ENCODE data around the gene SYTL5.

SYTL5 gene

GRCh38 chrX:38079463-38079862 lies 73.1 kb downstream of the SYTL5 start:
- no peak overlapping the region for H3K4ac ChIP-seq (ENCODE audit: low read depth, low read length)
- H4K91ac ChIP-seq (ENCODE audit: low read depth, low read length), result no peak overlapping the region
- no peak overlapping the region for H3K9ac ChIP-seq (ENCODE audit: low read length)
- no peak overlapping the region for H2AK5ac ChIP-seq (ENCODE audit: low read length)
- H2BK120ac ChIP-seq (ENCODE audit: insufficient read depth, low read length, poor library complexity), result no peak overlapping the region
- no peak overlapping the region for H3K4me2 ChIP-seq (ENCODE audit: low read length)
- H3K23ac ChIP-seq (ENCODE audit: low read length), result no peak overlapping the region
- DNase-seq, result no peak
- H3K36me3 ChIP-seq (ENCODE audit: control insufficient read depth in 1 of 2, insufficient read depth in 2 of 2, low read length in 2 of 2), result no peaks in the 10 kb centered on the region
- no peak overlapping the region for H4K12ac ChIP-seq (ENCODE audit: low read depth, low read length)
- no peak overlapping the region for H4K8ac ChIP-seq (ENCODE audit: low read depth, low read length)
- no peak overlapping the region for H2BK5ac ChIP-seq (ENCODE audit: low read depth, low read length, poor library complexity)
- no peak overlapping the region for H2AFZ ChIP-seq (ENCODE audit: insufficient read depth, low read length, poor library complexity)
- no peak overlapping the region for H3K4me3 ChIP-seq (ENCODE audit: low read depth, low read length)
- no peaks in the 10 kb centered on the region for H3K4me1 ChIP-seq (ENCODE audit: control insufficient read depth in 1 of 2, insufficient read depth in 2 of 2, low read length in 2 of 2)
- no peak overlapping the region for H3K18ac ChIP-seq (ENCODE audit: low read length)
- no peaks in the 10 kb centered on the region for H3K79me2 ChIP-seq (ENCODE audit: control insufficient read depth, insufficient read depth, low read length, poor library complexity)
- H3K14ac ChIP-seq (ENCODE audit: low read length), result no peak overlapping the region
- H2BK12ac ChIP-seq (ENCODE audit: low read length), result no peak overlapping the region
- H3K27me3 ChIP-seq (ENCODE audit: insufficient read depth, low read length), result no peaks in the 10 kb centered on the region
- no peak overlapping the region for H3K27ac ChIP-seq (ENCODE audit: low read depth, low read length)
- no peaks in the 10 kb centered on the region for H3K9me3 ChIP-seq (ENCODE audit: insufficient read depth, low read depth, low read length)
- no peaks in the 10 kb centered on the region for H3K79me1 ChIP-seq (ENCODE audit: low read length)

GRCh38 chrX:38080808-38081207 lies 74.5 kb downstream of the SYTL5 start:
- Histone ChIP-seq H3K14ac (ENCODE audit: low read length) (no peak overlapping the region), H4K12ac (ENCODE audit: low read depth, low read length) (no peak overlapping the region), H2BK5ac (ENCODE audit: low read depth, low read length, poor library complexity) (no peak overlapping the region), H3K4me1 (ENCODE audit: control insufficient read depth in 1 of 2, insufficient read depth in 2 of 2, low read length in 2 of 2) (no peaks in the 10 kb centered on the region), H3K27me3 (ENCODE audit: insufficient read depth, low read length) (no peaks in the 10 kb centered on the region), H3K9me3 (ENCODE audit: insufficient read depth, low read depth, low read length) (no peaks in the 10 kb centered on the region), H2AFZ (ENCODE audit: insufficient read depth, low read length, poor library complexity) (no peak overlapping the region), H3K4me3 (ENCODE audit: low read depth, low read length) (no peak overlapping the region), H2BK120ac (ENCODE audit: insufficient read depth, low read length, poor library complexity) (no peak overlapping the region), H4K8ac (ENCODE audit: low read depth, low read length) (no peak overlapping the region), H3K79me1 (ENCODE audit: low read length) (no peaks in the 10 kb centered on the region), H3K79me2 (ENCODE audit: control insufficient read depth, insufficient read depth, low read length, poor library complexity) (no peaks in the 10 kb centered on the region), H3K18ac (ENCODE audit: low read length) (no peak overlapping the region), H3K23ac (ENCODE audit: low read length) (no peak overlapping the region), H2AK5ac (ENCODE audit: low read length) (no peak overlapping the region), H2BK12ac (ENCODE audit: low read length) (no peak overlapping the region), H3K9ac (ENCODE audit: low read length) (no peak overlapping the region), H3K4ac (ENCODE audit: low read depth, low read length) (no peak overlapping the region), H3K4me2 (ENCODE audit: low read length) (no peak overlapping the region), H3K36me3 (ENCODE audit: control insufficient read depth in 1 of 2, insufficient read depth in 2 of 2, low read length in 2 of 2) (no peaks in the 10 kb centered on the region), H4K91ac (ENCODE audit: low read depth, low read length) (no peak overlapping the region), H3K27ac (ENCODE audit: low read depth, low read length) (no peak overlapping the region)
- no CpG with 5 or more reads among the region's 3 CpGs for WGBS (ENCODE audit: extremely low coverage, insufficient coverage, insufficient read length)
- DNase-seq, result peak in 1 of 2 donors; percentile 48

- Histone ChIP-seq H4K91ac (ENCODE audit: low read depth, low read length) (no peak overlapping the region), H3K27me3 (ENCODE audit: insufficient read depth, low read length) (no peaks in the 10 kb centered on the region), H3K23ac (ENCODE audit: low read length) (no peak overlapping the region), H3K4me2 (ENCODE audit: low read length) (no peak overlapping the region), H4K8ac (ENCODE audit: low read depth, low read length) (no peak overlapping the region), H3K79me2 (ENCODE audit: control insufficient read depth, insufficient read depth, low read length, poor library complexity) (no peaks in the 10 kb centered on the region), H3K14ac (ENCODE audit: low read length) (no peak overlapping the region), H3K79me1 (ENCODE audit: low read length) (no peaks in the 10 kb centered on the region), H4K12ac (ENCODE audit: low read depth, low read length) (no peak overlapping the region), H2BK12ac (ENCODE audit: low read length) (no peak overlapping the region), H3K4ac (ENCODE audit: low read depth, low read length) (no peak overlapping the region), H3K4me3 (ENCODE audit: low read depth, low read length) (no peak overlapping the region), H3K18ac (ENCODE audit: low read length) (no peak overlapping the region), H2AK5ac (ENCODE audit: low read length) (no peak overlapping the region), H3K9ac (ENCODE audit: low read length) (no peak overlapping the region), H2AFZ (ENCODE audit: insufficient read depth, low read length, poor library complexity) (no peak overlapping the region), H3K4me1 (ENCODE audit: control insufficient read depth in 1 of 2, insufficient read depth in 2 of 2, low read length in 2 of 2) (no peaks in the 10 kb centered on the region), H2BK120ac (ENCODE audit: insufficient read depth, low read length, poor library complexity) (no peak overlapping the region), H3K36me3 (ENCODE audit: control insufficient read depth in 1 of 2, insufficient read depth in 2 of 2, low read length in 2 of 2) (no peaks in the 10 kb centered on the region), H3K27ac (ENCODE audit: low read depth, low read length) (no peak overlapping the region), H2BK5ac (ENCODE audit: low read depth, low read length, poor library complexity) (no peak overlapping the region), H3K9me3 (ENCODE audit: insufficient read depth, low read depth, low read length) (no peaks in the 10 kb centered on the region)
- DNase-seq, result peak; percentile 1 to 58
- no CpG with 5 or more reads among the region's 1 CpG for WGBS (ENCODE audit: extremely low coverage, insufficient coverage, insufficient read length)
Observed at GRCh38 chrX:38081909-38082308, 75.6 kb downstream of the SYTL5 start.

- Histone ChIP-seq H3K79me2 (ENCODE audit: control insufficient read depth, insufficient read depth, low read length, poor library complexity) (no peaks in the 10 kb centered on the region), H3K4ac (ENCODE audit: low read depth, low read length) (no peak overlapping the region), H4K8ac (ENCODE audit: low read depth, low read length) (no peak overlapping the region), H2BK120ac (ENCODE audit: insufficient read depth, low read length, poor library complexity) (no peak overlapping the region), H3K4me1 (ENCODE audit: control insufficient read depth in 1 of 2, insufficient read depth in 2 of 2, low read length in 2 of 2) (no peaks in the 10 kb centered on the region), H3K9me3 (ENCODE audit: insufficient read depth, low read depth, low read length) (no peaks in the 10 kb centered on the region), H3K27ac (ENCODE audit: low read depth, low read length) (no peak overlapping the region), H3K36me3 (ENCODE audit: control insufficient read depth in 1 of 2, insufficient read depth in 2 of 2, low read length in 2 of 2) (no peaks in the 10 kb centered on the region), H3K14ac (ENCODE audit: low read length) (no peak overlapping the region), H3K9ac (ENCODE audit: low read length) (no peak overlapping the region), H2AFZ (ENCODE audit: insufficient read depth, low read length, poor library complexity) (no peak overlapping the region), H2AK5ac (ENCODE audit: low read length) (no peak overlapping the region), H2BK12ac (ENCODE audit: low read length) (no peak overlapping the region), H4K91ac (ENCODE audit: low read depth, low read length) (no peak overlapping the region), H3K4me2 (ENCODE audit: low read length) (no peak overlapping the region), H3K79me1 (ENCODE audit: low read length) (no peaks in the 10 kb centered on the region), H4K12ac (ENCODE audit: low read depth, low read length) (no peak overlapping the region), H3K4me3 (ENCODE audit: low read depth, low read length) (no peak overlapping the region), H3K18ac (ENCODE audit: low read length) (no peak overlapping the region), H2BK5ac (ENCODE audit: low read depth, low read length, poor library complexity) (no peak overlapping the region), H3K27me3 (ENCODE audit: insufficient read depth, low read length) (no peaks in the 10 kb centered on the region), H3K23ac (ENCODE audit: low read length) (no peak overlapping the region)
- DNase-seq, result no peak
- no CpG with 5 or more reads among the region's 2 CpGs for WGBS (ENCODE audit: extremely low coverage, insufficient coverage, insufficient read length)
Observed at GRCh38 chrX:38082309-38082708, 76.0 kb downstream of the SYTL5 start.

Measured in trophoblast cell (in vitro differentiated cells and primary cell).